Liver (tissue), 9 donors: Measurements from ENCODE around the gene NHSL2. TPM values are rescaled to one million over a fixed set of nuclear protein-coding genes. Genes with fewer than 3 reads are reported as not detected.

Experiments
- DNase-seq: peaks from one replicate; pipeline ENCODE4 v3.0.0-alpha.2; 2017; ENCODE audit warnings: low spot score
- H3K27ac ChIP-seq, 2 donors: one replicate each; pipeline ENCODE4 v1.7.0; 2013; ENCODE audit warnings: inconsistent platforms in 2 of 2, low read length in 2 of 2, control low read depth in 1 of 2, low read depth in 1 of 2, mild to moderate bottlenecking in 1 of 2
- H3K27me3 ChIP-seq, 4 donors: one replicate each; pipeline versions ENCODE4 v1.6.1 to v1.7.0; 2013; ENCODE audit warnings: low read length in 3 of 4, inconsistent platforms in 1 of 4, mild to moderate bottlenecking in 1 of 4, moderate library complexity in 1 of 4; ENCODE audit not compliant: control insufficient read depth in 4 of 4, insufficient read depth in 4 of 4
- H3K36me3 ChIP-seq, 4 donors: one replicate each; pipeline versions ENCODE4 v1.6.1 to v1.7.0; 2013; ENCODE audit warnings: low read length in 3 of 4, mild to moderate bottlenecking in 3 of 4, low read depth in 1 of 4, moderate library complexity in 1 of 4; ENCODE audit not compliant: control insufficient read depth in 4 of 4, insufficient read depth in 3 of 4
- H3K4me1 ChIP-seq, 4 donors: one replicate each; pipeline versions ENCODE4 v1.6.1 to v1.7.0; 2013; ENCODE audit warnings: low read length in 3 of 4, mild to moderate bottlenecking in 3 of 4, moderate library complexity in 1 of 4; ENCODE audit not compliant: control insufficient read depth in 4 of 4, insufficient read depth in 4 of 4
- H3K4me3 ChIP-seq, 3 donors: one replicate each; pipeline versions ENCODE4 v1.6.1 to v1.7.0; 2013; ENCODE audit warnings: low read length in 3 of 3, control low read depth in 1 of 3, low read depth in 1 of 3, mild to moderate bottlenecking in 1 of 3
- H3K9ac ChIP-seq, 2 donors: one replicate each; pipeline ENCODE4 v1.7.0; 2013; ENCODE audit warnings: low read length in 2 of 2, mild to moderate bottlenecking in 2 of 2, moderate library complexity in 2 of 2, control low read depth in 1 of 2, low read depth in 1 of 2
- H3K9me3 ChIP-seq, 4 donors: one replicate each; pipeline versions ENCODE4 v1.6.1 to v1.7.0; 2013; ENCODE audit warnings: low read length in 3 of 4; ENCODE audit not compliant: control insufficient read depth in 4 of 4
- CTCF ChIP-seq: fragments of 150-350 bp; IDR thresholded peaks from 2 replicates; pipeline ENCODE4 v1.5.1; 2017; ENCODE audit warnings: improper control_type of control experiment, low read depth, low read length; ENCODE audit not compliant: missing input control
- EGR1 ChIP-seq, 2 donors: IDR thresholded peaks; 2 replicates each; pipeline ENCODE4 v1.6.1; 2016 to 2018; ENCODE audit warnings: antibody characterized with exemption in 2 of 2, low read depth in 2 of 2
- FOXA1 ChIP-seq: IDR thresholded peaks from 2 replicates; pipeline ENCODE4 v1.6.1; 2016; ENCODE audit warnings: antibody characterized with exemption
- FOXA2 ChIP-seq: IDR thresholded peaks from 2 replicates; pipeline ENCODE4 v1.6.1; 2016; ENCODE audit warnings: antibody characterized with exemption
- HNF4A ChIP-seq, 2 donors: conservative IDR thresholded peaks; 2 replicates each; pipeline ENCODE4 v1.6.1; 2016; ENCODE audit warnings: antibody characterized with exemption in 2 of 2, mild to moderate bottlenecking in 2 of 2
- HNF4G ChIP-seq: IDR thresholded peaks from 2 replicates; pipeline ENCODE4 v1.6.1; 2016; ENCODE audit warnings: antibody characterized with exemption
- JUND ChIP-seq, 2 donors: IDR thresholded peaks; 2 replicates each; pipeline ENCODE4 v1.6.1; 2016; ENCODE audit warnings: antibody characterized with exemption in 2 of 2
- NR2F2 ChIP-seq: IDR thresholded peaks from 2 replicates; pipeline ENCODE4 v1.6.1; 2016; ENCODE audit warnings: antibody characterized with exemption
- RAD21 ChIP-seq, 2 donors: IDR thresholded peaks; 2 replicates each; pipeline ENCODE4 v1.6.1; 2016; ENCODE audit warnings: antibody characterized with exemption in 2 of 2, mild to moderate bottlenecking in 2 of 2
- RXRA ChIP-seq, 2 donors: IDR thresholded peaks; 2 replicates each; pipeline ENCODE4 v1.6.1; 2017 to 2018; ENCODE audit warnings: antibody characterized with exemption in 2 of 2, mild to moderate bottlenecking in 1 of 2
- SP1 ChIP-seq: IDR thresholded peaks from 2 replicates; pipeline ENCODE4 v1.6.1; 2018; ENCODE audit warnings: antibody characterized with exemption, mild to moderate bottlenecking
- TAF1 ChIP-seq: conservative IDR thresholded peaks from 2 replicates; pipeline ENCODE4 v1.6.1; 2016; ENCODE audit warnings: antibody characterized with exemption, mild to moderate bottlenecking
- ZBTB33 ChIP-seq: IDR thresholded peaks from 2 replicates; pipeline ENCODE4 v1.6.1; 2016; ENCODE audit warnings: antibody characterized with exemption
- WGBS: extraction: QIAGEN DNeasy Blood & Tissue Kit; methylation state at CpG from one replicate; pipeline ENCODE4 v1.1.7; 2013; 5-methylcytosine and 5-hydroxymethylcytosine counted together
- polyA plus RNA-seq, 2 donors: library from polyadenylated mRNA; stranded (reverse) in 1 of 2; unstranded in 1 of 2; fragments of 200-250 nt in 1 of 2; fragments of >200 nt in 1 of 2; fragmentation: Nextera tagmentation in 1 of 2; extraction: Ambion mirVana in 1 of 2; gene quantifications; one replicate each; pipeline versions ENCODE4 v1.2.1 to v1.2.3, GENCODE V29; 2013 to 2015
- total RNA-seq, 2 donors: library from RNA; depleted of rRNA; stranded (reverse); fragments of >200 nt; gene quantifications; one replicate each; pipeline ENCODE4 v1.2.3, GENCODE V29; 2014
- TF ChIP-seq, protein P1 (sequence below): IDR thresholded peaks from 2 replicates; pipeline ENCODE4 v1.6.1; 2016; ENCODE audit warnings: antibody characterized with exemption
- donor health status: healthy.
- donor health status: healthy.
- donor health status: healthy.
- donor health status: healthy.
- donor health status: healthy.

The NHSL2 gene
- total and polyA plus RNA-seq, 4 donors, result 0.45 to 1.3 (median 1.1) TPM

DNA sequence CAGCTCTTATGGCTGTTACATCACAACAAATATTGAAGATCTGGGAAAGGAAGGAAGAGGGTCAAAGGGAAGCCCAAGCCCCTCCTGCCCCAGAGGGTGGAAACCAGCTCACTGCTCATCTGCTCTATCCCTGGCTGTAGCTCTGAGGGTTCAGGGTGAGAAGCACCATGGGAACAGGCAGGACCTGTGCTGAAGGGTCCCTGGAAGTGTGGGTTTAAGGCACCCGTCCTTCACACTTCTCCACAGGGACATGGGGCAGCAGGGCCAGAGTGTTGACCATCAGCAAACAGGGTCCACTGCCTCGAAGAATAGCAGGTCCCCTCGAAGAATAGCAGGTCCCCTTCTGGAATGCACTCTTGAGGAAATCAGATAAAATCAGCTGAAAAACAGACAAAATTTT is 216.7 kb downstream of the NHSL2 start:
- TF ChIP-seq NR2F2, result no peak
- TF ChIP-seq, protein P1, sequence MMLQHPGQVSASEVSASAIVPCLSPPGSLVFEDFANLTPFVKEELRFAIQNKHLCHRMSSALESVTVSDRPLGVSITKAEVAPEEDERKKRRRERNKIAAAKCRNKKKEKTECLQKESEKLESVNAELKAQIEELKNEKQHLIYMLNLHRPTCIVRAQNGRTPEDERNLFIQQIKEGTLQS, result no peak
- TF ChIP-seq JUND (IDR thresholded peaks at IDR 0.05), result no peak
- TF ChIP-seq ZBTB33, result no peak
- no peak for TF ChIP-seq HNF4G
- no peak for TF ChIP-seq TAF1
- TF ChIP-seq FOXA2, result no peak
- H3K9ac ChIP-seq, result no peak overlapping the region
- H3K4me3 ChIP-seq, result no peak overlapping the region
- WGBS, result 69% methylated on average over 3 of the region's 3 CpGs
- no peak overlapping the region for H3K27ac ChIP-seq
- H3K36me3 ChIP-seq, result no peaks in the 10 kb centered on the region
- DNase-seq, result no peak
- no peaks in the 10 kb centered on the region for H3K27me3 ChIP-seq
- H3K4me1 ChIP-seq, result peaks cover 2 to 26% (median 8%) of the 10 kb centered on the region in 4 donors
- H3K9me3 ChIP-seq, result no peaks in the 10 kb centered on the region

- TF ChIP-seq ZBTB33, result no peak
- TF ChIP-seq HNF4A (conservative IDR thresholded peaks at IDR 0.05), result peak in 1 of 2 donors; percentile 69
- no peak for TF ChIP-seq FOXA1
- no peak for TF ChIP-seq EGR1 (IDR thresholded peaks at IDR 0.05; ENCODE audit: low read depth in 2 of 2)
- TF ChIP-seq RXRA (IDR thresholded peaks at IDR 0.05), result peak; percentile 14 to 73
- 44% methylated on average over 4 of the region's 4 CpGs for WGBS
- H3K27me3 ChIP-seq, result no peaks in the 10 kb centered on the region
- no peak overlapping the region for H3K9ac ChIP-seq
- H3K4me1 ChIP-seq, result peaks cover 2 to 25% (median 8%) of the 10 kb centered on the region in 4 donors
- H3K36me3 ChIP-seq, result no peaks in the 10 kb centered on the region
- H3K4me3 ChIP-seq, result no peak overlapping the region
- H3K9me3 ChIP-seq, result no peaks in the 10 kb centered on the region
- peak overlapping the region; percentile 7 to 51 for H3K27ac ChIP-seq
- no peak for DNase-seq
These were observed 217.7 kb downstream of the NHSL2 start for GRCh38 chrX:72128183-72128834.

DNA sequence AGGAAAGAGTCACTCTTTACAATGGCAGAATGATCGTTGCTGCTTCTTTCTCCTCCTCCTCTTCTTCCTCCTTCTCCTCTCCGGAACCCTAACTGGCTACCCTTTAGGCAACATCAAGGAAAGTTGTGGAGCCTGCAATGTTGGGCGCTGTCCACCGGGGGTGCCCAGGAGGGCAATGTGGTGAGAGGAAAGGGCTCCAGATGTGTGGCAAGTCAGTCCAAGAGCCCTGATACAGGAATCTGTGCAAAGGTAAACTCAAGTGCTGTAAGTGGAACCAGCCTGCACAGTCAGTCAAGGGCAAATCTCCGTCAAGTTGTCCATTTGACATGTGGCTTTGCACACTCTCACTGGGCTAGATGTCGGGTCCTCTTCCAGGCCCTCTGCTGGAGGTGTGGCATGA is 218.2 kb downstream of the NHSL2 start:
- Histone ChIP-seq H3K9me3 (no peaks in the 10 kb centered on the region), H3K27ac (no peak overlapping the region), H3K36me3 (no peaks in the 10 kb centered on the region), H3K9ac (no peak overlapping the region), H3K4me3 (no peak overlapping the region), H3K27me3 (no peaks in the 10 kb centered on the region), H3K4me1 (peaks cover 2 to 22% (median 8%) of the 10 kb centered on the region in 4 donors)
- no peak for DNase-seq
- peak in 1 of 2 donors; percentile 56 for TF ChIP-seq RAD21 (IDR thresholded peaks at IDR 0.05)
- no peak for TF ChIP-seq SP1
- peak; percentile 34 for TF ChIP-seq CTCF
- 69% methylated on average over 6 of the region's 6 CpGs for whole genome bisulfite sequencing
